Measurements from ENCODE around the gene PARM1. TPM values are rescaled to one million over a fixed set of nuclear protein-coding genes. Genes with fewer than 3 reads are reported as not detected.
"Not testable (repeated sequence)": the region's sequence is repeated elsewhere in the genome, so short reads cannot be mapped to it uniquely, and the experiment has no call there.

Gene PARM1
- total RNA-seq, 6 experiments from 2014 or later, result 0.05 to 0.23 (median 0.16) TPM

DNA sequence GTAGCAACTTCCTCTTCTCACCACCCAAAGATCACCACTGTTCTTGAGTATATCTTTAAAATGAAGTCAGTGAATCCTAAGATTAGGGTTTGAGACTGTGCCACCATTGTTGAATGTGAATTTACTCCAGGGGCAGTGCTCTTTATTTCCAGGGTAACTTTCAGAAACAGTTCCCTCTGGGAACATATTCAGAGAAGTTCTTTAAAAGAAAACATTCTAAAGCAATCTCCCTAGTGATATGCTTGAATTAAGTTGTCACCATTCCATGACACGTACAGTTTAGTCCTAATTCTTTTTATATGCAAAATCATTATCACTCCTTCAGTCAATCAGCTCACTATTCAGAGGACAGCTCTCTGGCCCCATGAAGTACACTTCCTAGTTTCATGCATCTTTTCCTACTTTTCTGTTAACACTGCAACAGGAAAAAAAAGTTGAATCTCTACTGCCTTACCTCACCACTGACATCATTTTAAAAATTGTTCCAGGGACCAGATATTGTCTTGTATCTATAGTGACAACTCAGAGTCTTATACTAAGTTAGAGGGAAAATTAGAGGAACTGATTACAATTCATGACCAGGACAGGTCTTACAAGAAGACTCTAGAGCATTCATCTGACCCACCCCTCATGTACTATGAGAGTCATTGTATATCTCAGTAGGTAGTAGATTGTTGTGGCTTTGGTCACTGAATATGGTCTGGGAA lies 49.8 kb downstream of the PARM1 start:
- Mint-ChIP-seq H3K27ac (no peak overlapping the region), H3K27me3 (ENCODE audit: insufficient read depth) (no peaks in the 10 kb centered on the region), H3K9me3 (peaks cover 6% of the 10 kb centered on the region), H3K4me3 (no peak overlapping the region), H3K36me3 (ENCODE audit: low read depth) (no peaks in the 10 kb centered on the region), H3K4me1 (ENCODE audit: low read depth) (no peaks in the 10 kb centered on the region)
- DNase-seq, result no peak
- TF ChIP-seq, protein P1, sequence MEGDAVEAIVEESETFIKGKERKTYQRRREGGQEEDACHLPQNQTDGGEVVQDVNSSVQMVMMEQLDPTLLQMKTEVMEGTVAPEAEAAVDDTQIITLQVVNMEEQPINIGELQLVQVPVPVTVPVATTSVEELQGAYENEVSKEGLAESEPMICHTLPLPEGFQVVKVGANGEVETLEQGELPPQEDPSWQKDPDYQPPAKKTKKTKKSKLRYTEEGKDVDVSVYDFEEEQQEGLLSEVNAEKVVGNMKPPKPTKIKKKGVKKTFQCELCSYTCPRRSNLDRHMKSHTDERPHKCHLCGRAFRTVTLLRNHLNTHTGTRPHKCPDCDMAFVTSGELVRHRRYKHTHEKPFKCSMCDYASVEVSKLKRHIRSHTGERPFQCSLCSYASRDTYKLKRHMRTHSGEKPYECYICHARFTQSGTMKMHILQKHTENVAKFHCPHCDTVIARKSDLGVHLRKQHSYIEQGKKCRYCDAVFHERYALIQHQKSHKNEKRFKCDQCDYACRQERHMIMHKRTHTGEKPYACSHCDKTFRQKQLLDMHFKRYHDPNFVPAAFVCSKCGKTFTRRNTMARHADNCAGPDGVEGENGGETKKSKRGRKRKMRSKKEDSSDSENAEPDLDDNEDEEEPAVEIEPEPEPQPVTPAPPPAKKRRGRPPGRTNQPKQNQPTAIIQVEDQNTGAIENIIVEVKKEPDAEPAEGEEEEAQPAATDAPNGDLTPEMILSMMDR (IDR thresholded peaks at IDR 0.05), result no peak

DNA sequence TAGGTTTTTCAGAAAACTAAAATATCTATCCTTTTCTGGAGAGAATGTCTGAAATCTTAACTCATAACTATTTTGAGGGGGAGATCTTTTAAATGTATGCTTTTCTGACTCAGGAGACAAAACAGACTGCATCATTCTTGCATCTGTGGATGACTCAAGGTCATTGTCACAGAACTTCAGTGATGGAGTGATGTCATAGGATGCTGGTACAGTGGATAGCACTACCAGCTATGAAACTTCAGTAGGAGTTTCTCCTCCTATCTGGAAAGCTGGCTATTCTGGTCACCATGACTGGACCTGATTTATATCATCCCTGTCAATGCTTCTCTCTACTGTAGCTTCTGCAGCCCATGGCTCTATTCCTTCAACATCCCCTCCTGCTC lies 50.3 kb downstream of the PARM1 start:
- H3K27me3 Mint-ChIP-seq (ENCODE audit: insufficient read depth), result no peaks in the 10 kb centered on the region
- H3K36me3 Mint-ChIP-seq (ENCODE audit: low read depth), result no peaks in the 10 kb centered on the region
- H3K4me3 Mint-ChIP-seq, result no peak overlapping the region
- H3K4me1 Mint-ChIP-seq (ENCODE audit: low read depth), result no peaks in the 10 kb centered on the region
- TF ChIP-seq, protein P1 (IDR thresholded peaks at IDR 0.05), result no peak
- DNase-seq, result no peak
- peaks cover 11% of the 10 kb centered on the region for H3K9me3 Mint-ChIP-seq
- no peak overlapping the region for H3K27ac Mint-ChIP-seq

DNA sequence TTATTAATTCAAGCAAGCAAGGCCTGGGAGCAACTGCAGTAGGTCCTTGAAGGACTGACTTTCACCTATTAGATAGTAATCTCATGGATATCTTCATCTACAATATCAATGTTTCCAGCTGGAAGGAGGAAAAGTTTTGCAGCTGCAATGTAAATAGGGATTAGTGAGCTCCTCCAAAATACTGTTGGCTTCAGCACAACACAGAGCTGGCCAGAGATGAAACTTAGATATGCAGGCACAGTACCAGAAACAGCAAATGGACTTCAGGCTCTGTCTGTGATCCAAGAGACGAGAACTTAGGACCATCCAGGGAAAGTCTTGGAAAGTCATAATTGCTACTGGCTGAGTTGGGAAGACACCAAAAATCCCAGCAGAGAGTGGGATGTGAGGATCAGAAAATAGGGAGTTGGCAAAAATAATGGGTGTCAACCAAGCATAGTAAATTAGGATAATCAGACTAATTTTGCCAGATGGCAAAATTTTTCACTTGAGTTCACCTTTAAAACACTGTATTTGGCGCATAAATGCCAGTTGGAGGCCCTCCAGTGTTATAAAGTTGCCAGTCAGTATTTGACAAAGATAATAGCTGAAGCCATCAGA lies 57.5 kb downstream of the PARM1 start:
- Mint-ChIP-seq H3K27me3 (ENCODE audit: insufficient read depth) (peaks cover 5% of the 10 kb centered on the region; the same call in 1 of the 2 replicates), H3K36me3 (ENCODE audit: low read depth) (no peaks in the 10 kb centered on the region), H3K4me3 (no peak overlapping the region), H3K27ac (no peak overlapping the region), H3K4me1 (ENCODE audit: low read depth) (no peaks in the 10 kb centered on the region), H3K9me3 (peaks cover 10% of the 10 kb centered on the region; the same call in 1 of the 2 replicates)
- TF ChIP-seq, protein P1 (IDR thresholded peaks at IDR 0.05), result no peak
- DNase-seq, result no peak

DNA sequence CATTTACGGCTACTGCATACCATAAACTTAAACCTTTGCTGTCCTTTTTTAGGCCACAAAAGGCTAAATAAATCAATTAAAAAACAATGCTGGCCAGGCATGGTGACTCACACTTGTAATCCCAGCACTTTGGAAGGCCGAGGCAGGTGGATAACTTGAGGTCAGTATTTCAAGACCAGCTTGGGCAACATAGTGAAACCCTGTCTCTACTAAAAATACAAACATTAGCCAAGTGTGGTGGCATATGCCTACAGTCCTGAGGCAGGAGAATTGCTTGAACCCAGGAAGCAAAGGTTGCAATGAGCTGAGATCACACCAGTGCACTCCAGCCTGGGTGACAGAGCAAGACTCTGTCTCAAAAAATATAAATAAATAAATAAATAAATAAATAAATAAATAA lies 61.5 kb downstream of the PARM1 start:
- not testable (repeated sequence) for H3K27me3 Mint-ChIP-seq (ENCODE audit: insufficient read depth); H3K4me3 Mint-ChIP-seq; H3K4me1 Mint-ChIP-seq (ENCODE audit: low read depth); DNase-seq; H3K9me3 Mint-ChIP-seq; H3K27ac Mint-ChIP-seq; H3K36me3 Mint-ChIP-seq (ENCODE audit: low read depth)

DNA sequence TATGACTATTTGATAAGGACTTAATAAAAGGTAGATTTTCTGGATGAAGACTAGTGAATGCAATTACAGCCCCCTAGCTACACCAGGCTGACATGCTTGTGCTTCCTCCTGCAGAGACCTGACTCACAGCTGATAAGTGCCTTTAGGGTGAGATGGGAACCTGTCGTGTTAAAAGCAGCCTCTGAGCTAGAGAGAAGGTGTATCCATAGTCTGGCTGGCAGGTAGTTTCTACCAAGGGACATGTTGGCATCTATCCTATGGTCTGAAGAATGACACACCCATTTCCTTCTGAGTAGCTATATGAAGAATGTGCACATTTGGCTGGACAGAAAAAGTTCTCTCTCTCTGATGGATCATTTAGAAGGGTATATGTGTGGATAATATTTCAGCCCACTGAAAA lies 64.1 kb downstream of the PARM1 start:
- Mint-ChIP-seq H3K4me3 (no peak overlapping the region), H3K27ac (no peak overlapping the region), H3K27me3 (ENCODE audit: insufficient read depth) (peaks cover under 1% of the 10 kb centered on the region; the same call in 1 of the 2 replicates), H3K36me3 (ENCODE audit: low read depth) (no peaks in the 10 kb centered on the region), H3K9me3 (peaks cover 4% of the 10 kb centered on the region; the same call in 1 of the 2 replicates), H3K4me1 (ENCODE audit: low read depth) (no peaks in the 10 kb centered on the region)
- no peak for DNase-seq
- TF ChIP-seq, protein P1 (IDR thresholded peaks at IDR 0.05), result no peak

DNA sequence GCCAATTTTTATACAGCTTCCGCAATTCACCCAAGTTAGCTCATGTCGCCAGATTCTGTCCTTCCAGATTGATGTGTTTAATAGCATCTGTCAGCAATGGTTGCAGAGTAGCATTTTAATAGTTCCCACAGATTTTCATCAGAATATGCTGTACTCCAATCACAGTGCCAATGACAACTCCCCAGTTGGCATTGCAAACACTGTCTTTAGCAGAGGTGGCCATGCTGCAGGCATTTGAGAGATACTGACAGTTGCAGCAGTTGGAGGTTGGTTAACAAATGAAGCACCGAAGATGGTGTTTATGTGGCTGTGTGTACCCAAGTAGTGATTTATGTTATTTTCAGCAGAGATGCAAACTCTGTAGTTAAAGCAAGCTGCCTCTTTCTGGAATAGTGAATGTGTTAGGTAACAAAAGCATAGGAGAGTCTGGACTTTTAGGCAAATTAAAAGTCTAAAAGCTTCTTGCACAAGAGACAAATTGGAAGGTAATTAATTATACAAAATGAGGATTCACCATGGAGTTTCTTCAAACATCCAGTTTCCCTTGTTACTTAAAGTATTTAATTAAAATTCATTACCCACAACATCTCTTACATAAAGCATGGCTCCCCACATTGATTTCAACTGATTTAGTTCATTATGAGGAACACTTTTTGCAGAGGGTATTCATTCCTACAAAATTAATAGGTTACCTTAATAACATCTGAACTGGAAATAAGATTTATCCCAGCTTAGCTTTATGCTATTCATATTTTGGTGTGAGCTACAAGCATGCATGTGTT lies 65.2 kb downstream of the PARM1 start:
- Mint-ChIP-seq H3K4me3 (no peak overlapping the region), H3K9me3 (peaks cover 9% of the 10 kb centered on the region; the same call in 1 of the 2 replicates), H3K36me3 (ENCODE audit: low read depth) (no peaks in the 10 kb centered on the region), H3K27me3 (ENCODE audit: insufficient read depth) (no peaks in the 10 kb centered on the region), H3K27ac (no peak overlapping the region), H3K4me1 (ENCODE audit: low read depth) (no peaks in the 10 kb centered on the region)
- TF ChIP-seq, protein P1 (IDR thresholded peaks at IDR 0.05), result no peak
- DNase-seq, result no peak
